H1 (cell line): ENCODE measurements around the gene GRM4. TPM values are rescaled to one million over a fixed set of nuclear protein-coding genes. Genes with fewer than 3 reads are reported as not detected.

Experiments
- CTCF ChIA-PET: fragments of 300-600 bp; sonication (Branson Sonifier 250); formaldehyde crosslinking; loops from one replicate; lab custom pipeline; 2021; ENCODE audit not compliant: partially characterized antibody; lab: Charles Lee
- POLR2A ChIA-PET: fragments of 300-600 bp; sonication (Branson Sonifier 250); formaldehyde crosslinking; loops from one replicate; lab custom pipeline; 2021; ENCODE audit warnings: inconsistent platforms; ENCODE audit not compliant: partially characterized antibody; lab: Charles Lee
- DNase-seq, 2 experiments: peaks; one replicate each; pipeline versions ENCODE4 v3.0.0 to v3.0.0-alpha.2; 2010 to 2022; ENCODE audit warnings: low spot score in 2 of 2, low read depth in 1 of 2, mixed read lengths in 1 of 2
- FAIRE-seq: peaks from 2 replicates; lab custom pipeline; 2011; peaks lifted over from hg19 to GRCh38; lab: Jason Lieb, UNC
- H2AFZ ChIP-seq: 2 replicates; pipeline ENCODE4 v1.8.1; 2012; ENCODE audit warnings: low read length, inconsistent platforms
- H2AK5ac ChIP-seq: 2 replicates; pipeline ENCODE4 v1.6.1; 2013; ENCODE audit warnings: low read depth, low read length
- H2BK120ac ChIP-seq: replicated peaks from 2 replicates; pipeline ENCODE3; 2013; ENCODE audit warnings: low read depth, low read length, inconsistent platforms
- H2BK12ac ChIP-seq: 2 replicates; pipeline ENCODE4 v1.6.1; 2013; ENCODE audit warnings: low read depth, low read length
- H2BK15ac ChIP-seq: 2 replicates; pipeline ENCODE4 v1.6.1; 2013; ENCODE audit warnings: low read length
- H2BK20ac ChIP-seq: 2 replicates; pipeline ENCODE4 v1.6.1; 2013; ENCODE audit warnings: low read length
- H2BK5ac ChIP-seq: 2 replicates; pipeline ENCODE4 v1.6.1; 2013; ENCODE audit warnings: low read depth, low read length
- H3K14ac ChIP-seq: 2 replicates; pipeline ENCODE4 v1.6.1; 2013; ENCODE audit warnings: inconsistent platforms; ENCODE audit not compliant: insufficient read length
- H3K18ac ChIP-seq: 2 replicates; pipeline ENCODE4 v1.6.1; 2013; ENCODE audit warnings: low read length; ENCODE audit errors: extremely low read depth
- H3K23ac ChIP-seq: 2 replicates; pipeline ENCODE4 v1.6.1; 2013; ENCODE audit warnings: inconsistent platforms; ENCODE audit not compliant: insufficient read length
- H3K23me2 ChIP-seq: 2 replicates; pipeline ENCODE4 v1.6.1; 2013; ENCODE audit warnings: low read depth, low read length
- H3K27ac ChIP-seq: 2 replicates; pipeline ENCODE4 v1.6.1; 2011; ENCODE audit warnings: low read depth, low read length, inconsistent platforms
- H3K27me3 ChIP-seq, 4 experiments: replicated peaks in 1 of 4; 1 replicate in 1 of 4; 2 replicates in 3 of 4; pipeline versions ENCODE4 v1.6.1 to v1.8.1; 2011 to 2013; ENCODE audit warnings: low read length in 3 of 4, mild to moderate bottlenecking in 3 of 4, inconsistent platforms in 2 of 4, mixed read lengths in 2 of 4, moderate library complexity in 1 of 4; ENCODE audit not compliant: control insufficient read depth in 3 of 4, insufficient read depth in 3 of 4; ENCODE audit errors: extremely low read depth in 1 of 4
- H3K36me3 ChIP-seq, 4 experiments: 2 replicates each; pipeline versions ENCODE4 v1.6.1 to v1.8.1; 2011 to 2013; ENCODE audit warnings: mild to moderate bottlenecking in 4 of 4, low read length in 3 of 4, moderate library complexity in 2 of 4, control low read depth in 1 of 4, inconsistent platforms in 1 of 4; ENCODE audit not compliant: insufficient read depth in 4 of 4, control insufficient read depth in 2 of 4
- H3K4ac ChIP-seq: replicated peaks from 2 replicates; pipeline ENCODE3; 2013; ENCODE audit warnings: low read length, low read depth, mixed read lengths, inconsistent platforms; ENCODE audit not compliant: insufficient read length
- H3K4me1 ChIP-seq, 4 experiments: replicated peaks in 1 of 4; 1 replicate in 1 of 4; 2 replicates in 3 of 4; pipeline versions ENCODE4 v1.6.1 to v1.8.1; 2011 to 2013; ENCODE audit warnings: low read length in 3 of 4, inconsistent platforms in 2 of 4, mixed read lengths in 1 of 4; ENCODE audit not compliant: insufficient read depth in 4 of 4, control insufficient read depth in 3 of 4
- H3K4me2 ChIP-seq, 2 experiments: 2 replicates each; pipeline versions ENCODE4 v1.6.1 to v1.8.1; 2011 to 2013; ENCODE audit warnings: low read depth in 2 of 2, low read length in 2 of 2, control low read depth in 1 of 2, inconsistent platforms in 1 of 2, mild to moderate bottlenecking in 1 of 2; ENCODE audit not compliant: insufficient read depth in 1 of 2
- H3K4me3 ChIP-seq, 4 experiments: fragments of 200-600, 300-600 bp in 1 of 4; sonication (generic), shearing (Covaris generic), sonication (Bioruptor Twin) in 1 of 4; 2 replicates each; pipeline versions ENCODE4 v1.5.1 to v1.8.1; 2011 to 2016; ENCODE audit warnings: low read length in 4 of 4, low read depth in 3 of 4, control low read depth in 2 of 4, inconsistent platforms in 2 of 4, mild to moderate bottlenecking in 2 of 4, mixed read lengths in 1 of 4, moderate library complexity in 1 of 4; ENCODE audit not compliant: insufficient read depth in 2 of 4; ENCODE audit errors: extremely low read depth in 1 of 4
- H3K56ac ChIP-seq: replicated peaks from 2 replicates; pipeline ENCODE3; 2013; ENCODE audit warnings: low read depth, mild to moderate bottlenecking, mixed read lengths, low read length, inconsistent platforms; ENCODE audit not compliant: insufficient read length
- H3K79me1 ChIP-seq: 2 replicates; pipeline ENCODE4 v1.6.1; 2013; ENCODE audit warnings: low read depth, low read length, control low read depth
- H3K79me2 ChIP-seq, 2 experiments: 2 replicates each; pipeline versions ENCODE4 v1.6.1 to v1.8.1; 2012 to 2013; ENCODE audit warnings: low read length in 2 of 2, mild to moderate bottlenecking in 2 of 2, inconsistent platforms in 1 of 2; ENCODE audit not compliant: insufficient read depth in 2 of 2, control insufficient read depth in 1 of 2
- H3K9ac ChIP-seq, 4 experiments: replicated peaks in 1 of 4; 1 replicate in 1 of 4; 2 replicates in 3 of 4; pipeline versions ENCODE4 v1.6.1 to v1.8.1; 2011 to 2013; ENCODE audit warnings: low read depth in 3 of 4, low read length in 3 of 4, control low read depth in 2 of 4, mild to moderate bottlenecking in 2 of 4, moderate library complexity in 2 of 4, inconsistent platforms in 1 of 4; ENCODE audit errors: extremely low read depth in 1 of 4
- H3K9me3 ChIP-seq, 2 experiments: 2 replicates each; pipeline versions ENCODE4 v1.6.1 to v1.8.1; 2012 to 2013; ENCODE audit warnings: mild to moderate bottlenecking in 2 of 2, moderate library complexity in 2 of 2, control low read depth in 1 of 2, inconsistent platforms in 1 of 2, low read depth in 1 of 2, low read length in 1 of 2, mixed read lengths in 1 of 2; ENCODE audit not compliant: insufficient read depth in 2 of 2
- H4K20me1 ChIP-seq, 2 experiments: replicated peaks in 1 of 2; 2 replicates each; pipeline versions ENCODE3 to v1.8.1; 2011 to 2013; ENCODE audit warnings: inconsistent platforms in 2 of 2, low read length in 2 of 2, mild to moderate bottlenecking in 1 of 2; ENCODE audit not compliant: insufficient read depth in 2 of 2, control insufficient read depth in 1 of 2
- H4K5ac ChIP-seq: 2 replicates; pipeline ENCODE4 v1.6.1; 2013; ENCODE audit warnings: low read length, low read depth, mixed read lengths, inconsistent platforms; ENCODE audit not compliant: insufficient read length
- H4K8ac ChIP-seq: 2 replicates; pipeline ENCODE4 v1.8.0; 2013; ENCODE audit warnings: mild to moderate bottlenecking, moderate library complexity, low read length, inconsistent platforms; ENCODE audit not compliant: insufficient read depth; ENCODE audit errors: extremely low read depth
- H4K91ac ChIP-seq: replicated peaks from 2 replicates; pipeline ENCODE3; 2013; ENCODE audit warnings: low read length, mixed read lengths, inconsistent platforms; ENCODE audit not compliant: insufficient read length
- BRCA1 ChIP-seq: IDR thresholded peaks from 2 replicates; pipeline ENCODE4 v1.6.1; 2012; ENCODE audit warnings: low read depth, low read length, improper control_type of control experiment
- TCF12 ChIP-seq: IDR thresholded peaks from 2 replicates; pipeline ENCODE4 v1.6.1; 2011; ENCODE audit warnings: low read depth, mild to moderate bottlenecking, low read length
- WGBS, 2 experiments: shearing (Covaris generic) in 1 of 2; methylation state at CpG; one replicate each; pipeline versions ENCODE4 v1.1.6 to v1.1.7; 2013 to 2015; ENCODE audit warnings: low lambda C conversion rate in 2 of 2, mixed read lengths in 2 of 2, inconsistent platforms in 1 of 2, low coverage in 1 of 2, missing lambda C conversion rate in 1 of 2; ENCODE audit not compliant: insufficient replicate concordance in 2 of 2, insufficient coverage in 1 of 2, insufficient read length in 1 of 2; ENCODE audit errors: extremely low coverage in 1 of 2, missing lambda C conversion rate in 1 of 2; 5-methylcytosine and 5-hydroxymethylcytosine counted together
- polyA plus RNA-seq, 7 experiments: library from polyadenylated mRNA; depleted of rRNA in 3 of 7; stranded (reverse) in 5 of 7; unstranded in 2 of 7; fragments of >200 nt in 5 of 7; fragments of 200-250 nt in 2 of 7; gene quantifications; 1 replicate in 5 of 7; 2 replicates in 1 of 7; 4 replicates in 1 of 7; pipeline versions ENCODE4 v1.2.1 to v1.2.3, GENCODE V29; 2011 to 2013; ENCODE audit warnings: missing spikeins in 2 of 7, mixed read lengths in 2 of 7
- total RNA-seq: library from RNA; stranded (reverse); fragmentation: NEBNext Ultra II Directional; extraction: Animal tissue kit (Norgen Biotek cat#: 25700); gene quantifications from 2 replicates; pipeline ENCODE4 v1.2.1, GENCODE V29; 2021

GRM4 gene
- total and polyA plus RNA-seq, 2 of the 8 experiments (the other 6 are each of a cell fraction or from before 2014, with no cell fraction given): 19.6 to 21.5 TPM

- ChIA-PET CTCF (interaction anchor here (1.1 to 11.9 kb wide), 5 partner anchors 20 to 153 kb away, joined by 3 to 98 read pairs (median 3); no protein-coding TSS in a partner anchor), POLR2A (no interaction called here)
- H3K36me3 ChIP-seq: no peaks in the 10 kb centered on the region
- H3K79me2 ChIP-seq: no peaks in the 10 kb centered on the region
- H3K56ac ChIP-seq: no peak overlapping the region
- H3K9me3 ChIP-seq: no peaks in the 10 kb centered on the region
- no peak overlapping the region for H3K23ac ChIP-seq
- H3K79me1 ChIP-seq: no peaks in the 10 kb centered on the region
- H2BK120ac ChIP-seq: no peak overlapping the region
- H3K23me2 ChIP-seq: no peaks in the 10 kb centered on the region; the same call in 1 of the 2 replicates
- H3K27me3 ChIP-seq: peaks cover 5 to 14% (median 12%) of the 10 kb centered on the region in 4 experiments
- 84% methylated on average over 23 of the region's 25 CpGs; no CpG with 5 or more reads in 1 of the 2 experiments for WGBS, 2 experiments
- no peak overlapping the region for H2AK5ac ChIP-seq
- peaks cover 0 to 11% (median 4%) of the 10 kb centered on the region in 4 experiments; a peak in 4 of 7 replicates for H3K4me1 ChIP-seq
- no peak overlapping the region for H3K18ac ChIP-seq
- H3K4ac ChIP-seq: no peak overlapping the region
- no peak overlapping the region for H3K27ac ChIP-seq
- no peak overlapping the region for H2AFZ ChIP-seq
- H4K5ac ChIP-seq: no peak overlapping the region
- no peak overlapping the region for H3K9ac ChIP-seq
- H4K91ac ChIP-seq: no peak overlapping the region
- TF ChIP-seq TCF12 (no peak), BRCA1 (no peak)
- H4K20me1 ChIP-seq: peaks cover 0 to 2% of the 10 kb centered on the region in 2 experiments
- no peak overlapping the region for H3K4me2 ChIP-seq
- H3K4me3 ChIP-seq: no peak overlapping the region
- H2BK5ac ChIP-seq: no peak overlapping the region
- H2BK12ac ChIP-seq: no peak overlapping the region
- H3K14ac ChIP-seq: no peak overlapping the region
- no peak overlapping the region for H4K8ac ChIP-seq
- H2BK20ac ChIP-seq: no peak overlapping the region
- DNase-seq (peak in 1 of 2 experiments; percentile 43), FAIRE-seq (no peak)
- no peak overlapping the region for H2BK15ac ChIP-seq
Measured at GRCh38 chr6:33980176-33981175, 165.4 kb downstream of the GRM4 start.
